ENCODE results near the gene SMAD5. TPM values are rescaled to one million over a fixed set of nuclear protein-coding genes. Genes with fewer than 3 reads are reported as not detected.

Gene SMAD5
- total and polyA plus RNA-seq, 2 experiments from 2014 or later: 37.5 to 56.6 TPM

DNA sequence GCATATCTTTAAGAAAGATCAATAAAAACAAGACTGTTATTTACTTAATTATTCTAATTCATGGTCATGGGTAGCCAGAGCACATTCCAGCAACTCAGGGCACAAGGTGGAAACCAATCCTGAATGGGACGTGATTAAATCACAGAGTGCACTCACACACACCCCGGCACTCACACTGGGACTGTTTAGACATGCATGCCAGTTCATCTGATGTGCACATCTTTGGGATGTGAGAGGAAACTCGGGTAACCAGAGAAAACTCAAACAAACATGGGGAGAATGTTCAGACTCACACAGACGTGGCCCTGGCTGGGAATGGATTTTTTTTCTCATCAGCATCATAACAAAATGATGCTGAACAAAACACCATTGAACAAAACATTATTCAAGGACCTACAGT is 29.4 kb downstream of the SMAD5 start (continued):
- TF ChIP-seq, protein P1, sequence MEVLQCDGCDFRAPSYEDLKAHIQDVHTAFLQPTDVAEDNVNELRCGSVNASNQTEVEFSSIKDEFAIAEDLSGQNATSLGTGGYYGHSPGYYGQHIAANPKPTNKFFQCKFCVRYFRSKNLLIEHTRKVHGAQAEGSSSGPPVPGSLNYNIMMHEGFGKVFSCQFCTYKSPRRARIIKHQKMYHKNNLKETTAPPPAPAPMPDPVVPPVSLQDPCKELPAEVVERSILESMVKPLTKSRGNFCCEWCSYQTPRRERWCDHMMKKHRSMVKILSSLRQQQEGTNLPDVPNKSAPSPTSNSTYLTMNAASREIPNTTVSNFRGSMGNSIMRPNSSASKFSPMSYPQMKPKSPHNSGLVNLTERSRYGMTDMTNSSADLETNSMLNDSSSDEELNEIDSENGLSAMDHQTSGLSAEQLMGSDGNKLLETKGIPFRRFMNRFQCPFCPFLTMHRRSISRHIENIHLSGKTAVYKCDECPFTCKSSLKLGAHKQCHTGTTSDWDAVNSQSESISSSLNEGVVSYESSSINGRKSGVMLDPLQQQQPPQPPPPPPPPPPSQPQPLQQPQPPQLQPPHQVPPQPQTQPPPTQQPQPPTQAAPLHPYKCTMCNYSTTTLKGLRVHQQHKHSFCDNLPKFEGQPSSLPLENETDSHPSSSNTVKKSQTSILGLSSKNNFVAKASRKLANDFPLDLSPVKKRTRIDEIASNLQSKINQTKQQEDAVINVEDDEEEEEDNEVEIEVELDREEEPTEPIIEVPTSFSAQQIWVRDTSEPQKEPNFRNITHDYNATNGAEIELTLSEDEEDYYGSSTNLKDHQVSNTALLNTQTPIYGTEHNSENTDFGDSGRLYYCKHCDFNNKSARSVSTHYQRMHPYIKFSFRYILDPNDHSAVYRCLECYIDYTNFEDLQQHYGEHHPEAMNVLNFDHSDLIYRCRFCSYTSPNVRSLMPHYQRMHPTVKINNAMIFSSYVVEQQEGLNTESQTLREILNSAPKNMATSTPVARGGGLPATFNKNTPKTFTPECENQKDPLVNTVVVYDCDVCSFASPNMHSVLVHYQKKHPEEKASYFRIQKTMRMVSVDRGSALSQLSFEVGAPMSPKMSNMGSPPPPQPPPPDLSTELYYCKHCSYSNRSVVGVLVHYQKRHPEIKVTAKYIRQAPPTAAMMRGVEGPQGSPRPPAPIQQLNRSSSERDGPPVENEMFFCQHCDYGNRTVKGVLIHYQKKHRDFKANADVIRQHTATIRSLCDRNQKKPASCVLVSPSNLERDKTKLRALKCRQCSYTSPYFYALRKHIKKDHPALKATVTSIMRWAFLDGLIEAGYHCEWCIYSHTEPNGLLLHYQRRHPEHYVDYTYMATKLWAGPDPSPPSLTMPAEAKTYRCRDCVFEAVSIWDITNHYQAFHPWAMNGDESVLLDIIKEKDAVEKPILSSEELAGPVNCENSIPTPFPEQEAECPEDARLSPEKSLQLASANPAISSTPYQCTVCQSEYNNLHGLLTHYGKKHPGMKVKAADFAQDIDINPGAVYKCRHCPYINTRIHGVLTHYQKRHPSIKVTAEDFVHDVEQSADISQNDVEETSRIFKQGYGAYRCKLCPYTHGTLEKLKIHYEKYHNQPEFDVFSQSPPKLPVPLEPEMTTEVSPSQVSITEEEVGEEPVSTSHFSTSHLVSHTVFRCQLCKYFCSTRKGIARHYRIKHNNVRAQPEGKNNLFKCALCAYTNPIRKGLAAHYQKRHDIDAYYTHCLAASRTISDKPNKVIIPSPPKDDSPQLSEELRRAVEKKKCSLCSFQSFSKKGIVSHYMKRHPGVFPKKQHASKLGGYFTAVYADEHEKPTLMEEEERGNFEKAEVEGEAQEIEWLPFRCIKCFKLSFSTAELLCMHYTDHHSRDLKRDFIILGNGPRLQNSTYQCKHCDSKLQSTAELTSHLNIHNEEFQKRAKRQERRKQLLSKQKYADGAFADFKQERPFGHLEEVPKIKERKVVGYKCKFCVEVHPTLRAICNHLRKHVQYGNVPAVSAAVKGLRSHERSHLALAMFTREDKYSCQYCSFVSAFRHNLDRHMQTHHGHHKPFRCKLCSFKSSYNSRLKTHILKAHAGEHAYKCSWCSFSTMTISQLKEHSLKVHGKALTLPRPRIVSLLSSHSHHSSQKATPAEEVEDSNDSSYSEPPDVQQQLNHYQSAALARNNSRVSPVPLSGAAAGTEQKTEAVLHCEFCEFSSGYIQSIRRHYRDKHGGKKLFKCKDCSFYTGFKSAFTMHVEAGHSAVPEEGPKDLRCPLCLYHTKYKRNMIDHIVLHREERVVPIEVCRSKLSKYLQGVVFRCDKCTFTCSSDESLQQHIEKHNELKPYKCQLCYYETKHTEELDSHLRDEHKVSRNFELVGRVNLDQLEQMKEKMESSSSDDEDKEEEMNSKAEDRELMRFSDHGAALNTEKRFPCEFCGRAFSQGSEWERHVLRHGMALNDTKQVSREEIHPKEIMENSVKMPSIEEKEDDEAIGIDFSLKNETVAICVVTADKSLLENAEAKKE (CRISPR knock-in tag; IDR thresholded peaks at IDR 0.05): no peak
- TF ChIP-seq, protein P2, sequence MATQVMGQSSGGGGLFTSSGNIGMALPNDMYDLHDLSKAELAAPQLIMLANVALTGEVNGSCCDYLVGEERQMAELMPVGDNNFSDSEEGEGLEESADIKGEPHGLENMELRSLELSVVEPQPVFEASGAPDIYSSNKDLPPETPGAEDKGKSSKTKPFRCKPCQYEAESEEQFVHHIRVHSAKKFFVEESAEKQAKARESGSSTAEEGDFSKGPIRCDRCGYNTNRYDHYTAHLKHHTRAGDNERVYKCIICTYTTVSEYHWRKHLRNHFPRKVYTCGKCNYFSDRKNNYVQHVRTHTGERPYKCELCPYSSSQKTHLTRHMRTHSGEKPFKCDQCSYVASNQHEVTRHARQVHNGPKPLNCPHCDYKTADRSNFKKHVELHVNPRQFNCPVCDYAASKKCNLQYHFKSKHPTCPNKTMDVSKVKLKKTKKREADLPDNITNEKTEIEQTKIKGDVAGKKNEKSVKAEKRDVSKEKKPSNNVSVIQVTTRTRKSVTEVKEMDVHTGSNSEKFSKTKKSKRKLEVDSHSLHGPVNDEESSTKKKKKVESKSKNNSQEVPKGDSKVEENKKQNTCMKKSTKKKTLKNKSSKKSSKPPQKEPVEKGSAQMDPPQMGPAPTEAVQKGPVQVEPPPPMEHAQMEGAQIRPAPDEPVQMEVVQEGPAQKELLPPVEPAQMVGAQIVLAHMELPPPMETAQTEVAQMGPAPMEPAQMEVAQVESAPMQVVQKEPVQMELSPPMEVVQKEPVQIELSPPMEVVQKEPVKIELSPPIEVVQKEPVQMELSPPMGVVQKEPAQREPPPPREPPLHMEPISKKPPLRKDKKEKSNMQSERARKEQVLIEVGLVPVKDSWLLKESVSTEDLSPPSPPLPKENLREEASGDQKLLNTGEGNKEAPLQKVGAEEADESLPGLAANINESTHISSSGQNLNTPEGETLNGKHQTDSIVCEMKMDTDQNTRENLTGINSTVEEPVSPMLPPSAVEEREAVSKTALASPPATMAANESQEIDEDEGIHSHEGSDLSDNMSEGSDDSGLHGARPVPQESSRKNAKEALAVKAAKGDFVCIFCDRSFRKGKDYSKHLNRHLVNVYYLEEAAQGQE (IDR thresholded peaks at IDR 0.05; ENCODE audit: unreplicated experiment): no peak
- TF ChIP-seq, protein P3, sequence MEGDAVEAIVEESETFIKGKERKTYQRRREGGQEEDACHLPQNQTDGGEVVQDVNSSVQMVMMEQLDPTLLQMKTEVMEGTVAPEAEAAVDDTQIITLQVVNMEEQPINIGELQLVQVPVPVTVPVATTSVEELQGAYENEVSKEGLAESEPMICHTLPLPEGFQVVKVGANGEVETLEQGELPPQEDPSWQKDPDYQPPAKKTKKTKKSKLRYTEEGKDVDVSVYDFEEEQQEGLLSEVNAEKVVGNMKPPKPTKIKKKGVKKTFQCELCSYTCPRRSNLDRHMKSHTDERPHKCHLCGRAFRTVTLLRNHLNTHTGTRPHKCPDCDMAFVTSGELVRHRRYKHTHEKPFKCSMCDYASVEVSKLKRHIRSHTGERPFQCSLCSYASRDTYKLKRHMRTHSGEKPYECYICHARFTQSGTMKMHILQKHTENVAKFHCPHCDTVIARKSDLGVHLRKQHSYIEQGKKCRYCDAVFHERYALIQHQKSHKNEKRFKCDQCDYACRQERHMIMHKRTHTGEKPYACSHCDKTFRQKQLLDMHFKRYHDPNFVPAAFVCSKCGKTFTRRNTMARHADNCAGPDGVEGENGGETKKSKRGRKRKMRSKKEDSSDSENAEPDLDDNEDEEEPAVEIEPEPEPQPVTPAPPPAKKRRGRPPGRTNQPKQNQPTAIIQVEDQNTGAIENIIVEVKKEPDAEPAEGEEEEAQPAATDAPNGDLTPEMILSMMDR (conservative IDR thresholded peaks at IDR 0.05; ENCODE audit: low read depth in 2 of 2): no peak
